ENCODE data around the gene CDK5RAP2. TPM values are rescaled to one million over a fixed set of nuclear protein-coding genes. Genes with fewer than 3 reads are reported as not detected.

Gene CDK5RAP2
- total RNA-seq, 4 donors from 2014 or later, result 53.5 to 74.2 (median 55.7) TPM

- WGBS, 2 donors, result 92 to 94% methylated on average over 1 of the region's 1 CpG
- intact Hi-C loops (cut with DNase I; ENCODE audit: low total_unique reads), result loop anchor here (10.0 kb wide), 2 partner anchors 103 to 333 kb away; partner anchors contain the start of gene MEGF9
- TF ChIP-seq POLR2A (IDR thresholded peaks at IDR 0.05) (no peak), CTCF (IDR thresholded peaks at IDR 0.05) (no peak)
- DNase-seq (ENCODE audit: low spot score in 2 of 2), result no peak
- no peak overlapping the region for H3K4me3 ChIP-seq (ENCODE audit: low read depth, poor library complexity, severe bottlenecking)
Observed at GRCh38 chr9:120611690-120612068, 31.7 kb upstream of the CDK5RAP2 start.

- intact Hi-C loops (cut with DNase I; ENCODE audit: low total_unique reads), result loop anchor here (10.0 kb wide), 2 partner anchors 104 to 334 kb away; partner anchors contain the start of gene MEGF9
- no peak for DNase-seq (ENCODE audit: low spot score in 2 of 2)
- no peak for TF ChIP-seq POLR2A (IDR thresholded peaks at IDR 0.05)
- TF ChIP-seq CTCF (IDR thresholded peaks at IDR 0.05), result no peak
Observed at GRCh38 chr9:120610975-120611689, 31.2 kb upstream of the CDK5RAP2 start.

GRCh38 chr9:120609636-120610035, 29.7 kb upstream of the CDK5RAP2 start:
- H3K4me3 ChIP-seq (ENCODE audit: low read depth, poor library complexity, severe bottlenecking), result no peak overlapping the region
- 93 to 96% methylated on average over 2 of the region's 2 CpGs for WGBS, 2 donors
- DNase-seq (ENCODE audit: low spot score in 2 of 2), result no peak
- TF ChIP-seq CTCF (IDR thresholded peaks at IDR 0.05) (no peak), POLR2A (IDR thresholded peaks at IDR 0.05) (no peak)
- intact Hi-C loops (cut with DNase I; ENCODE audit: low total_unique reads), result loop anchor here (10.0 kb wide), 2 partner anchors 105 to 335 kb away; partner anchors contain the start of gene MEGF9

More at GRCh38 chr9:120610975-120611689, 31.2 kb upstream of the CDK5RAP2 start:
- H3K4me3 ChIP-seq (ENCODE audit: low read depth, poor library complexity, severe bottlenecking), result no peak overlapping the region

GRCh38 chr9:120608421-120608820, 28.5 kb upstream of the CDK5RAP2 start:
- TF ChIP-seq POLR2A (IDR thresholded peaks at IDR 0.05) (no peak), CTCF (IDR thresholded peaks at IDR 0.05) (no peak)
- no peak overlapping the region for H3K4me3 ChIP-seq (ENCODE audit: low read depth, poor library complexity, severe bottlenecking)
- intact Hi-C loops (cut with DNase I; ENCODE audit: low total_unique reads), result no loop called here
- no peak for DNase-seq (ENCODE audit: low spot score in 2 of 2)

- WGBS, 2 donors, result 75 to 90% methylated on average over 1 of the region's 1 CpG
- no peak overlapping the region for H3K4me3 ChIP-seq (ENCODE audit: low read depth, poor library complexity, severe bottlenecking)
- intact Hi-C loops (cut with DNase I; ENCODE audit: low total_unique reads), result no loop called here
- TF ChIP-seq POLR2A (IDR thresholded peaks at IDR 0.05), result no peak
- TF ChIP-seq CTCF (IDR thresholded peaks at IDR 0.05), result no peak
- DNase-seq (ENCODE audit: low spot score in 2 of 2), result no peak
Observed at GRCh38 chr9:120603591-120603990, 23.6 kb upstream of the CDK5RAP2 start.

- TF ChIP-seq POLR2A (IDR thresholded peaks at IDR 0.05), result no peak
- TF ChIP-seq CTCF (IDR thresholded peaks at IDR 0.05), result no peak
- DNase-seq (ENCODE audit: low spot score in 2 of 2), result no peak
- no peak overlapping the region for H3K4me3 ChIP-seq (ENCODE audit: low read depth, poor library complexity, severe bottlenecking)
- 98 to 100% methylated on average over 1 of the region's 1 CpG for WGBS, 2 donors
- intact Hi-C loops (cut with DNase I; ENCODE audit: low total_unique reads), result no loop called here
Observed at GRCh38 chr9:120603010-120603409, 23.0 kb upstream of the CDK5RAP2 start.
